Measurements from ENCODE around the gene MS4A4A.

Gene MS4A4A

DNA sequence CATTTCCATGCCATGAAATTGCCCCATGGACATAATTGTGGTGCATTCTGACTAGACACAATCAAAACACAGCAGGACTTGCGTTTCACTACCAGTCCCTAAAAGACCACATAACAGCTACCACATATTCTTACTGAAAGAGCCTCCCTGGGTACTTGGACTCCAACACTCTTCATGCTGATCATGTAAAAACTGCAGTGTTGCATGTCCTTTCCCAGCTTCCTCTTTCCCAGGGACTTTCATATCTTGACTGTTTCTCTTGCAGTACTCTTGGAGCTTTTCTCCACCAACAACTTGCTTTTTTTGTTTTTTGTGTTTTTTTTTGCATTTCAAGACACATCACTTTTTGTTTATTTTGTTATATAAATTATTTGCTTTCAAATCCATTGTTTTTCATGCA lies 69.5 kb downstream of the MS4A4A start:
- Histone ChIP-seq H3K36me3 (no peaks in the 10 kb centered on the region), H3K4me3 (ENCODE audit: low read depth in 1 of 2, low read length in 1 of 2) (no peak overlapping the region), H3K27me3 (no peaks in the 10 kb centered on the region), H3K27ac (no peak overlapping the region), H3K9me3 (no peaks in the 10 kb centered on the region), H3K4me1 (ENCODE audit: control insufficient read depth in 1 of 2, insufficient read depth in 1 of 2, low read depth in 1 of 2, low read length in 1 of 2) (no peaks in the 10 kb centered on the region)
- TF ChIP-seq, protein P1, sequence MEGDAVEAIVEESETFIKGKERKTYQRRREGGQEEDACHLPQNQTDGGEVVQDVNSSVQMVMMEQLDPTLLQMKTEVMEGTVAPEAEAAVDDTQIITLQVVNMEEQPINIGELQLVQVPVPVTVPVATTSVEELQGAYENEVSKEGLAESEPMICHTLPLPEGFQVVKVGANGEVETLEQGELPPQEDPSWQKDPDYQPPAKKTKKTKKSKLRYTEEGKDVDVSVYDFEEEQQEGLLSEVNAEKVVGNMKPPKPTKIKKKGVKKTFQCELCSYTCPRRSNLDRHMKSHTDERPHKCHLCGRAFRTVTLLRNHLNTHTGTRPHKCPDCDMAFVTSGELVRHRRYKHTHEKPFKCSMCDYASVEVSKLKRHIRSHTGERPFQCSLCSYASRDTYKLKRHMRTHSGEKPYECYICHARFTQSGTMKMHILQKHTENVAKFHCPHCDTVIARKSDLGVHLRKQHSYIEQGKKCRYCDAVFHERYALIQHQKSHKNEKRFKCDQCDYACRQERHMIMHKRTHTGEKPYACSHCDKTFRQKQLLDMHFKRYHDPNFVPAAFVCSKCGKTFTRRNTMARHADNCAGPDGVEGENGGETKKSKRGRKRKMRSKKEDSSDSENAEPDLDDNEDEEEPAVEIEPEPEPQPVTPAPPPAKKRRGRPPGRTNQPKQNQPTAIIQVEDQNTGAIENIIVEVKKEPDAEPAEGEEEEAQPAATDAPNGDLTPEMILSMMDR (IDR thresholded peaks at IDR 0.05): no peak

DNA sequence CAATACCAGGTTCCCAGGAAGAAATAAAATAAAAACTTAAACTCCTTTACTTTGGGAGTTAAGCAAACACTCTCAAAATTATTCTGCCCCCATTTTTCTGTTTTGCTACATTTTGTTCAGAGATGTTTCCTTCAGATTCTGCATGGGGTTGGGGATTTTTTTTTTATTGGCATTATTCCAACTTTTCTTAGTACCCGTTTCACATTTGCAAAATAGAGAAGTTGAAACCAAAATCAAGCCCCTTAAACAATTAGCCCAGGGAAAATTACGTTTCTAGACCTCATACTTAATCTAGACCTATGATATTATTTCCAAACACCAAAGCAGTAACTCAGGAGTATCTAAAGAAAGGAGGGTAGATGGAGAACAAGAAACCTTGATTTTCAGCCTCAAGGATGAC lies 77.3 kb downstream of the MS4A4A start:
- Histone ChIP-seq H3K27ac (no peak overlapping the region), H3K4me3 (ENCODE audit: low read depth in 1 of 2, low read length in 1 of 2) (no peak overlapping the region)

More for the DNA sequence above, 77.3 kb downstream of the MS4A4A start:
- H3K36me3 ChIP-seq: no peaks in the 10 kb centered on the region
- H3K4me1 ChIP-seq (ENCODE audit: control insufficient read depth in 1 of 2, insufficient read depth in 1 of 2, low read depth in 1 of 2, low read length in 1 of 2): peaks cover under 1 to 4% of the 10 kb centered on the region in 2 experiments
- H3K9me3 ChIP-seq: peaks cover 7% of the 10 kb centered on the region
- H3K27me3 ChIP-seq: no peaks in the 10 kb centered on the region
- TF ChIP-seq, protein P1 (IDR thresholded peaks at IDR 0.05): no peak

Measured in neutrophil (primary cell).